SU-DHL-6 (cell line): ENCODE results near the gene CD5L.

Source experiments
- EZH2phosphoT487 ChIP-seq: fragments of 200-600 bp; sonication (generic), shearing (Covaris generic); conservative IDR thresholded peaks from 2 replicates; pipeline ENCODE4 v1.6.1; 2018; ENCODE audit warnings: mild to moderate bottlenecking, antibody characterized with exemption, low read length, moderate library complexity, mixed read lengths
- TF ChIP-seq, protein P1 (sequence below): fragments of 200-600 bp; sonication (generic); IDR thresholded peaks from one replicate; pipeline ENCODE4 v1.5.1; 2017; ENCODE audit warnings: antibody characterized with exemption, mild to moderate bottlenecking, low read length, moderate library complexity; ENCODE audit not compliant: insufficient read depth, poor library complexity, severe bottlenecking

DNA sequence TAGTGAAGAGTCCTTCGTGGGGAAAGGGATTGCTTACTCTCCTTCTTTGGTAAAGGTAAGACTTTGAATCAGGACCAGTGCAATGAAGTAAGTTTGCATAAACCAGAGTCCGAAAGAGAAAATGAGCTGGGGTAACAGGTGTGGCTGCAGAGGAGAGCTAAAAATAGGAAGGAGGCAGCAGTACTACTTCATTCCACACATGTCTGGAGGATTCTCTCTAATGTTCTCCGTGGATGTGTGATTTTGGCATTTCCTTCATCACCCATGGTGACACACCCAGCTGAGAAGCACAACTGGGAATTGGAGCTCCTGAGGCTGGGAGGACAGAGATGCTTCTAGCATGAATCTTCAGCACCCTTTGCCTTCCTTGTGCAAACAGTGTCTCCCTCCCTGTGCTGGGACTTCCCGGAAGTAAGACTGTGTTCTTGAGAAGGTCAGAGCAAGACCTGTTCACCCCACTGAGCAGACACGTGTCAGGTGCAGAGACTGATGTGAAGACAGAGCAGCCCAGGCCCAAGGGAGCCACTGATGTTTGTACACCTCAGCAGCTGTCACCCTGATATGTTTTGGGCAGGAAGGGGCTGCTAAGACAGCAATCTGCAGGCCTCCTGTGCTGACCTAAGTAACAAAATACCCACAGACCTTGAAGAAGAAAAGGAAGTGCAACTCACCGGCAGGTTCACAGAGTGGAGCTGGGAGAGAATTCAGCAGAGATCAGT lies 35.0 kb downstream of the CD5L start:
- TF ChIP-seq, protein P1, sequence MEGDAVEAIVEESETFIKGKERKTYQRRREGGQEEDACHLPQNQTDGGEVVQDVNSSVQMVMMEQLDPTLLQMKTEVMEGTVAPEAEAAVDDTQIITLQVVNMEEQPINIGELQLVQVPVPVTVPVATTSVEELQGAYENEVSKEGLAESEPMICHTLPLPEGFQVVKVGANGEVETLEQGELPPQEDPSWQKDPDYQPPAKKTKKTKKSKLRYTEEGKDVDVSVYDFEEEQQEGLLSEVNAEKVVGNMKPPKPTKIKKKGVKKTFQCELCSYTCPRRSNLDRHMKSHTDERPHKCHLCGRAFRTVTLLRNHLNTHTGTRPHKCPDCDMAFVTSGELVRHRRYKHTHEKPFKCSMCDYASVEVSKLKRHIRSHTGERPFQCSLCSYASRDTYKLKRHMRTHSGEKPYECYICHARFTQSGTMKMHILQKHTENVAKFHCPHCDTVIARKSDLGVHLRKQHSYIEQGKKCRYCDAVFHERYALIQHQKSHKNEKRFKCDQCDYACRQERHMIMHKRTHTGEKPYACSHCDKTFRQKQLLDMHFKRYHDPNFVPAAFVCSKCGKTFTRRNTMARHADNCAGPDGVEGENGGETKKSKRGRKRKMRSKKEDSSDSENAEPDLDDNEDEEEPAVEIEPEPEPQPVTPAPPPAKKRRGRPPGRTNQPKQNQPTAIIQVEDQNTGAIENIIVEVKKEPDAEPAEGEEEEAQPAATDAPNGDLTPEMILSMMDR = no peak
- no peak for TF ChIP-seq EZH2phosphoT487
